Measurements from ENCODE around the gene FAM117B. TPM values are rescaled to one million over a fixed set of nuclear protein-coding genes. Genes with fewer than 3 reads are reported as not detected.

Gene FAM117B
- total RNA-seq, 2 donors from 2014 or later: 3.3 to 3.6 TPM

DNA sequence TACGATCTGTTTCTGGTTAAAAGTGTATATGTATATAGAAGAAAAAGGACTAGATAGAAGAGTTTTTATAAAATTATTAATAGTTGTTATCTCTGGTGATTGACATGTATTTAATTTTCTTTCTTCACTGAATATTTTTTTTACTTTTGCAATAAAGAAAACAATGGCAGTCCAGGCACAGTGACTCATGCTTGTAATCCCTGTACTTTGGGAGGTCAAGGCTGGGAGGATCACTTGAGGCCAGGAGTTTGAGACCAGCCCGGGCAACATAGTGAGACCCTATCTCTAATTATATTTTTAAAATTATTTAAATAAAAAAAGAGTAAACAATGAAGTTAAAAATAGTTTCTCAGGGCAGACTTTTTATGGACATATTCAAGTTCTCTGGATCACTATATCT is 114.7 kb downstream of the FAM117B start:
- no peak for DNase-seq (ENCODE audit: low spot score)
- intact Hi-C loops (cut with DNase I): no loop called here

GRCh38 chr2:202750763-202751427 is 116.1 kb downstream of the FAM117B start:
- DNase-seq (ENCODE audit: low spot score): no peak
- intact Hi-C loops (cut with DNase I): no loop called here

DNA sequence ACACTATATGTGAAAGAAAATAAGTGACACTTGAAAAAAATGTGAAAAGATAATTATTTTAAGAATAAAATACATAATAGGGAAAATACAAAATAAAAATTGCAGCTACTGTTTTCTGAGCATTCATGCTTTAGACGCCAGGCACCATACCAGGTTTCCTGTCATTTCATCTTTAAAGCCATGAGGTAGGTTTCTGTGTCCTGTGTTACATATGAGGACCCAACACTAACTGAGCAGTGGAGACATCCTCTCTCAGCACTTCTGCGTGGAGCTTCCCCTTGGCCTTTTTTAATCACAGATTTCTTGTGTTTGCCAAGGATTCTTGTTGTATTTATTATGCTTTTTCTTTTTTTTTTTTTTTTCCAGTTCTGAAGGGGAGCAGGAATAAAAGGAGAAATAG is 117.3 kb downstream of the FAM117B start:
- intact Hi-C loops (cut with DNase I): no loop called here
- no peak for DNase-seq (ENCODE audit: low spot score)

- intact Hi-C loops (cut with DNase I): no loop called here
- no peak for DNase-seq (ENCODE audit: low spot score)
These were observed 120.2 kb downstream of the FAM117B start for GRCh38 chr2:202754936-202755335.

GRCh38 chr2:202756598-202756997 is 121.8 kb downstream of the FAM117B start:
- intact Hi-C loops (cut with DNase I): no loop called here
- no peak for DNase-seq (ENCODE audit: low spot score)

GRCh38 chr2:202757339-202757738 is 122.6 kb downstream of the FAM117B start:
- no peak for DNase-seq (ENCODE audit: low spot score)
- intact Hi-C loops (cut with DNase I): no loop called here

DNA sequence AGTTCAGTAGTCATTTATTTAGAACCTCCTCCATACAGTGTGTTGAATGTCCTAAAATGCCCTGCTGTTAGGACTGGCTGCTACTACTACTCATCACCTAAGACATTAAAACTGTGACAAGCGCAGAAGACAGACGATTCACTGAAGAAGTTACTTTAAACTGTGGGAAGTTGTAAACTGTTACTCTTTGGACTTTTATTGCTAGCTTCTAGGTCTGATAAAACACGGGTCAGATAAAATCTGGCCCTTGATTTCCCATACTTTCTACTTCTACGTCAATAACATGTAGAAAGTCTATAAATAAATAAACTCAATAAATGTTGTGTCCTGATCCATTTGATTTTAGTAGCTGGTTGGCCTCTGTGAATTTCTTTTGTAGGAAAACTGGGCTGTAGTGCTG is 123.4 kb downstream of the FAM117B start:
- intact Hi-C loops (cut with DNase I): no loop called here
- DNase-seq (ENCODE audit: low spot score): no peak

DNA sequence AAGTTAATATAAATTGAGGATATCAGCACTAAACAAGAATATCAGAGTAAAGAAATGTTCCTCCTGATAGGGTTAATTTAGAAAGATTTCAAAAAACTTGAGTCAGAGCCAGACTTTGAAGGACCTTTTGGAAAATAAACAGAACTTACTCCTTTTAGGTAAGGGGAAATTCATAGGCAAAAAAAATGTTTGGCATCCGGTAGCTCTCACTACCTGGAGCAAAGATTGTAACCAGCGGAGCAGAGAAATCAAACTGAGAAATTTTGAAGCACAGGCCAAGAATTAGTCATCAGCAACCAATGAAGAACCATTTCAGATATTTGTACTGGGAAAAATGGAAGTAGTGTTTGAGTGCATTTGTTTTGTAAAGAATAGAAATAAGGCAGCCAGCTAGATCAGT is 123.8 kb downstream of the FAM117B start:
- intact Hi-C loops (cut with DNase I): no loop called here
- no peak for DNase-seq (ENCODE audit: low spot score)

DNA sequence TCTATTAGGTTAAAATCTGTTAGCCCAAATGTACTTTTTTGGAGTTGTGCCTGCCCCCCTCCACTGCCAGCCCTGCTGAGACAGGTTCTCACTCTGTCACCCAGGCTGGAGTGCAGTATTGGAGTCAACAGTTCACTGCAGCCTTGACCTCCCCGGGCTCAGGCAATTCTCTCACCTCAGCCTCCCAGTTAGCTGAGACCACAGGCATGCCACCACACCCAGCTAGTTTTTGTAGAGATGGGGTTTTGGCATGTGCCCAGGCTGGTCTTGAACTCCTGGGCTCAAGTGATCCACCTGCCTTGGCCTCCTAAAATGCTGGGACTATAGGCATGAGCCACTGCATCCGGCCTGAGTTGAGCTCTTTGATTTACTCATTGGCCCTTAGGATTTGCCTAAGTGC is 126.1 kb downstream of the FAM117B start:
- intact Hi-C loops (cut with DNase I): no loop called here
- no peak for DNase-seq (ENCODE audit: low spot score)

DNA sequence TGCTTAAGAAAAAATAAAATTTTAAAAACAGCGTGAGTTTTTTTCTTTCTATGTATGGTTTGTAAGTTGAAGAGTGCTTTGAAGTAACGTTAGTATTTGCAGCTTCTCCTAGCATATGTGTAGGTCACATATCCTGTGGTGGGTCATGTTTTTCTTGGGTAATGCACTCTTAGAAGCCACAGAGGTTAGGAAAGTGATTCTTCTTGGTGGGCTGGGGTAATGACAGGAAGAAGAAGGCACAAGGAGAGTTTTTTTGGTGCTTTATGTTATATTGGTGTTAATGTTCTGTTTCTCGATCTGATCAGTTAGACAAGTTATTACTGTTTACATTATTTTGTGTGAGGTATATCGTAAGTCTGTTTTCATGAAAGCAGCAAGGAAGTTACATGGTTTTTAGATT is 127.8 kb downstream of the FAM117B start:
- DNase-seq (ENCODE audit: low spot score): no peak
- intact Hi-C loops (cut with DNase I): no loop called here

- intact Hi-C loops (cut with DNase I): no loop called here
- no peak for DNase-seq (ENCODE audit: low spot score)
These were observed 129.1 kb downstream of the FAM117B start for GRCh38 chr2:202763916-202764315.

DNA sequence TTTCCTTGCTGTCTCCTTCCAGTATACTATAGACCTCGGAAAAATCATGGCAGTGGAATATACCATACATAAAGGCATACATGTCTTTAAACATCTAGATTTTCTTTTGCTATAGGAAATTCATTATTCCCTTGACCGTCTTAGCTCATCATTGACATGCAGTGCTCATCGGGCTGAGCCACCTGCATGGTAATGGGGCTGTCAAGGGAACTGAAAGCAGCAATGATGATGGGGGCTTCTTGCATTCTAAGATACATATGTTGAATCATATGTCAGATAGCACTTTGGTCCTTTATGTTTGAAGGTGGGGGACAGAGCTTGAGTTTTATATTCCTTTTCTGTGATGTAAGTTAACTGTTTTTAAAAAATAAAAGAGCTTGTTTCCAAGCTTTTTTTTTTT is 130.2 kb downstream of the FAM117B start:
- no peak for DNase-seq (ENCODE audit: low spot score)
- intact Hi-C loops (cut with DNase I): no loop called here

DNA sequence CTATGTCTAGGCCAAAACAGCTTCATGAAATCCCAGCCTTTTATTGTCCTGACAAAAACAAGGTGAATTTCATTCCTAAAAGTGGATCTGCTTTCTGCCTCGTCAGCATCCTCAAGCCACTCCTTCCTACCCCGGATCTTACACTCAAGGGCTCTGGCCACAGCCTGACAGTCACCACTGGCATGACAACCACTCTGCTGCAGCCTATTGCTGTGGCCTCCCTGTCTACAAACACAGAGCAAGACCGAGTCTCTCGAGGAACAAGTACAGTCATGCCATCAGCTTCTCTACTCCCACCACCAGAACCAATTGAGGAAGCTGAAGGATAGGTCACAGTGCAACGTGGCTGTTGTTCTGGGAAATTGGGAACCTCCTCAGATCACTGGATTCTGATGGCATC is 130.7 kb downstream of the FAM117B start:
- intact Hi-C loops (cut with DNase I): no loop called here
- DNase-seq (ENCODE audit: low spot score): no peak

DNA sequence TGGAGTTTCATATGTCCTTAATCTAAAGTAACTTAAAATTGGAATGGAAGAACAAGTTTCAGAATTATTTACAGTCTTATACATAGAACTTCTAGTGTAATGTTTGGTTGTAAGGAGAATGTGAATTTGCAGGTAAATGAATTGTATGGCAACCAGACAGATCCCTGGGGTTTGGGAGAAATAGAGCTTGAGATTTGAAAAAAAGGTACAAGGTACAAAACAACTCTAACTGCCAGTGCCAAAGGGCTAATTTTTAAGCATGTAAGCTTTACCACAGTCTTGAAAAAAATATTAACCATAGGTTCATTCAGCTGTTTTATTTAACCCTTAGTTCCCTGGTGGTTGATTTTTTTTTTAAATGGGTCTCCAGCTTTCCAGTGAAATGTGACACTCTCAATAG is 133.5 kb downstream of the FAM117B start:
- intact Hi-C loops (cut with DNase I): no loop called here
- DNase-seq (ENCODE audit: low spot score): no peak

DNA sequence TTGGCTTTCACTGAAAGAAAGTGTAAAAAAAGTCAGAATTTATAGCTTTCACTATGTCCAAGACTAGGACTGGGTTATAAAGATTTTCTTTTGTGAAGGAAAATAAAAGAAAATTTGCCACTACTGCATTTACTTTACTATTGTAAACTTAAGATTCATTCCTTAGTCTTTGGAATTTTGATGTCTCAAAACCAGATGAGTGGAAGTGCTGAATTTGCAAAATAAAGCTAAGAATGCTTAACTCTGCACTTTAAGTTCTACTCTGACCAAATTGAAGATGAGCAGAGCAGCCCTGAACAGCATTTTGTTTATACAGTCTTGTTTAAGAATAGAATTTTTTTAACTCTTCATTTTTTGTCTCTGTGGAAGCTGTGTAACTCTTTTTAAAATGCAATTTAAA is 134.4 kb downstream of the FAM117B start:
- DNase-seq (ENCODE audit: low spot score): no peak
- intact Hi-C loops (cut with DNase I): no loop called here

DNA sequence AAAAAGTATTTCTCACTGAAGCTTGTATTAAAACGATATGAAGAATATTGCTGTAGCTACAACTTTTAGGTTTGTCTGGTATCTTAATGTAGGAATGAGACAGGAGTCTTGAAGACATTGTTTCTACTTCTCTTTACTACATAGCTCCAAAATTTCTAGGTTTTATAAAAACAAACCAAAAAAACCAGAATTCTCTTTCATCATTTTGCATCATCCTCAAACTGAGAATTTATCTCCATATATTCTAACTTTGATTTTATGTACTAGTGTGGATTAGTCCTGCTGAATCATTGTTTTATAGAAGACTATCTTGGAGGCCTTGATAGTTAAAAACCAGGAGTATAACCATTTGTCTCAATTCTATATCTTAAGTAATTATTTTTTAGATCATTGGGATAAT is 136.6 kb downstream of the FAM117B start:
- intact Hi-C loops (cut with DNase I): no loop called here
- no peak for DNase-seq (ENCODE audit: low spot score)

DNA sequence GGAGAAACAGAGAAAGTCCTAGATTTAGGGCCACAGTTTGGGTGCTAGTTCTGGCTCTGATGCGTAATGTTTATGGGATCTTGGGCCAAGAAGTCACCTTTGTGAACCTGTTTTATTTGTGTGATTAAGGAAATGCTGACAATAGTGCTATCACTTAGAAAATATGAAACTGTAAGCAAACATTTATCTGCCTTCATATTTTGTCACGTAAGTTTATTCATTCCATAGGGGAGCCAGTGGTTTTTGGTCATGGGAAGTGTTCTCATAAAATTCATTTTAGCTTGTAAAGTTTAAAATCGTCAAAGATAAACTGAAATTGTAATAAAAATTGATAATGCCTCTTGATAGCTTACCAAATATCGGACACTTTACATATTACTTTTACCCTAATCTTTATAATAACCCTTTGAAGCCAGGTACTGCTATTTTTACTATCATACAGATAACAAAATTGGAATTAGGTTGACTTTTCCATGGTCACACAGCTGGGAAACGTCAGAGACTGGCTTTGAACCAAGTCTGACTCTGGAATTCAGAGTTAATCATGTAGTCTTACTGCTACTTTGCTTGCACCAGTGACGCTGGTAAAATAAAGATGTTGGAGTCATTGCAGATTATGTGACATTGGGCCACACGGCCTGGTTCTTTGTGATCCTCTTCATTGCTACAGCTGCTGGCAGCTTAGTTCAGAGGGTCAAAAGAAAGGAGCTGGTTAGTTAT is 137.1 kb downstream of the FAM117B start:
- intact Hi-C loops (cut with DNase I): no loop called here
- DNase-seq (ENCODE audit: low spot score): no peak

DNA sequence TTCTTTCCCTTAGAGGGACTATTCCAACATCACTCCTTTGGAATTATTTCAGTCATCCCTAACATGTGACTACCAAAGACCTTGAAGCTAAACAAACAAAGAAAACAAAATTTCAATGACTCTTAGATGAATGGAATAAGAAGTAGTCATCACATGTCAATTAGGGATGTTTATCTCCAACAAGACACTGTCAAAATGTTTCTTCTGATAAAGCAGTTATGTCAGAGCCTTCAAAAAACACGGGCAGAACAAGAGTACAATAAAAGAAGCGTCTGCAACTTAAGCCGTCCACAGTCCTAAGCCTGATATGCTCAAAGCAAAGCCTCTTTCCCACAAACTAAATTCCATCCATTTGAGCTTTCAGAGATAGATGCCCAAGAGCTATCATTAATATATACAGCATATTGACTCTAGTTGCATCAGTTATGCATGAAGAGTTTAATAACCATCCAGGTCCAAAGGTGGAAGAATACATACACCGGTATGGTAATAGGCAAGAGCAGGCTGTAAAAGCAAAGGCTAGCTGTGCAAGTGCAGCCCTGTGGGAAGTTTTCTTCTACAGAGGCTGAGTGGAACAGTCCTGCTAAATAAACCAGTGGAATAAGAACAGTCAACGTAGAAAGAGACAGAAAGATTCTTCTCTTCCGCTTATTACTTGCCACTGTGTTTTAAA is 138.7 kb downstream of the FAM117B start:
- no peak for DNase-seq (ENCODE audit: low spot score)
- intact Hi-C loops (cut with DNase I): no loop called here

- no peak for DNase-seq (ENCODE audit: low spot score)
- intact Hi-C loops (cut with DNase I): no loop called here
These were observed 139.3 kb downstream of the FAM117B start for GRCh38 chr2:202774104-202774503.

- intact Hi-C loops (cut with DNase I): no loop called here
- no peak for DNase-seq (ENCODE audit: low spot score)
These were observed 143.4 kb downstream of the FAM117B start for GRCh38 chr2:202778217-202778616.

- no peak for DNase-seq (ENCODE audit: low spot score)
- intact Hi-C loops (cut with DNase I): no loop called here
These were observed 145.8 kb downstream of the FAM117B start for GRCh38 chr2:202780514-202781021.
